Thyroid gland (tissue), 4 donors: Measurements from ENCODE around the gene SLCO2A1.

Experiments
- POLR2A ChIP-seq, 2 donors: fragments of 450-650 bp; IDR thresholded peaks; one replicate each; pipeline ENCODE4 v1.6.1; 2017; ENCODE audit warnings: antibody characterized with exemption in 2 of 2, mild to moderate bottlenecking in 2 of 2, moderate library complexity in 1 of 2
- TF ChIP-seq, protein P1 (sequence below), 6 experiments: fragments of 200-600 bp in 3 of 6; fragments of 450-650 bp in 3 of 6; sonication (generic) in 3 of 6; IDR thresholded peaks; one replicate each; pipeline ENCODE4 v1.5.1; 2016 to 2019; ENCODE audit warnings: antibody characterized with exemption in 6 of 6, mild to moderate bottlenecking in 2 of 6, inconsistent platforms in 1 of 6, moderate library complexity in 1 of 6

DNA sequence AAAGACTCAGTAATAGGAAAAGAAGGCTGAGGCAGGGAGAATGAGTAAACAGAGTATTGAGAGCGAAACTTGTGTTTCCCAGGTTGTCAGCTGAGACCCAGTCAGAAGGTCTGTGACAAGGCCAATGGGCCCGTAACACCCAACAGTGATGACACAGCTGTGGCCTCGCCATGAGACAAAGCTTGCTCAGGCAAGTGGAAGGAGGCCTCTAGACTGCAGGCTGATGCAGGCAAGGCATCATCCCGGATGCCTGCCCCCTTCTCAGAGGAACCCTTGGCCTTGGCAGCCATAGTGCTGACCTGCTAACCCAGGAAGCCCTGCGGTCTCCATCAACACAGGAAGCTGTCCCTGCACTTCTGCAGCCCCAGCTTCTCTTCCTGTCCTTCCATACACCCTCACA lies 149.4 kb downstream of the SLCO2A1 start:
- TF ChIP-seq, protein P1, sequence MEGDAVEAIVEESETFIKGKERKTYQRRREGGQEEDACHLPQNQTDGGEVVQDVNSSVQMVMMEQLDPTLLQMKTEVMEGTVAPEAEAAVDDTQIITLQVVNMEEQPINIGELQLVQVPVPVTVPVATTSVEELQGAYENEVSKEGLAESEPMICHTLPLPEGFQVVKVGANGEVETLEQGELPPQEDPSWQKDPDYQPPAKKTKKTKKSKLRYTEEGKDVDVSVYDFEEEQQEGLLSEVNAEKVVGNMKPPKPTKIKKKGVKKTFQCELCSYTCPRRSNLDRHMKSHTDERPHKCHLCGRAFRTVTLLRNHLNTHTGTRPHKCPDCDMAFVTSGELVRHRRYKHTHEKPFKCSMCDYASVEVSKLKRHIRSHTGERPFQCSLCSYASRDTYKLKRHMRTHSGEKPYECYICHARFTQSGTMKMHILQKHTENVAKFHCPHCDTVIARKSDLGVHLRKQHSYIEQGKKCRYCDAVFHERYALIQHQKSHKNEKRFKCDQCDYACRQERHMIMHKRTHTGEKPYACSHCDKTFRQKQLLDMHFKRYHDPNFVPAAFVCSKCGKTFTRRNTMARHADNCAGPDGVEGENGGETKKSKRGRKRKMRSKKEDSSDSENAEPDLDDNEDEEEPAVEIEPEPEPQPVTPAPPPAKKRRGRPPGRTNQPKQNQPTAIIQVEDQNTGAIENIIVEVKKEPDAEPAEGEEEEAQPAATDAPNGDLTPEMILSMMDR (IDR thresholded peaks at IDR 0.05): no peak
- TF ChIP-seq POLR2A (IDR thresholded peaks at IDR 0.05): no peak
